OCI-LY3 (cell line): ENCODE results near the gene MS4A8.
"Not testable (repeated sequence)": the region's sequence is repeated elsewhere in the genome, so short reads cannot be mapped to it uniquely, and the experiment has no call there.

ENCODE experiments used
- H2AFZ ChIP-seq: fragments of 200-600, 300-600 bp; shearing (Covaris generic); 2 replicates; pipeline ENCODE4 v1.6.0; 2014; ENCODE audit warnings: antibody characterized with exemption, low read depth, low read length
- H3K27ac ChIP-seq: fragments of 200-600, 300-600 bp; sonication (generic); 2 replicates; pipeline ENCODE4 v1.5.1; 2014; ENCODE audit warnings: mild to moderate bottlenecking, low read length, moderate library complexity, mixed read lengths
- H3K27me3 ChIP-seq: fragments of 200-600, 300-600 bp; sonication (generic); 2 replicates; pipeline ENCODE4 v1.6.1; 2014; ENCODE audit warnings: low read depth, low read length, mixed read lengths
- H3K36me3 ChIP-seq: fragments of 200-600, 300-600 bp; sonication (generic); replicated peaks from 2 replicates; pipeline ENCODE3; 2014; ENCODE audit warnings: low read depth, low read length, mixed read lengths
- H3K4me1 ChIP-seq: fragments of 300-600, 200-600 bp; sonication (generic); 2 replicates; pipeline ENCODE4 v1.6.1; 2014; ENCODE audit warnings: low read length, mixed read lengths
- H3K4me2 ChIP-seq: fragments of 200-600, 300-600 bp; sonication (generic); 2 replicates; pipeline ENCODE4 v1.6.1; 2014; ENCODE audit warnings: low read length, mixed read lengths
- H3K4me3 ChIP-seq: fragments of 300-600, 200-600 bp; sonication (generic); 2 replicates; pipeline ENCODE4 v1.5.1; 2014; ENCODE audit warnings: antibody characterized with exemption, mild to moderate bottlenecking, low read length, moderate library complexity
- H3K79me2 ChIP-seq: fragments of 300-600, 200-600 bp; shearing (Covaris generic); 2 replicates; pipeline ENCODE4 v1.6.1; 2014; ENCODE audit warnings: mild to moderate bottlenecking, low read length, mixed read lengths
- H3K9ac ChIP-seq: fragments of 300-600, 200-600 bp; shearing (Covaris generic); 2 replicates; pipeline ENCODE4 v1.6.0; 2014; ENCODE audit warnings: mild to moderate bottlenecking, low read length, moderate library complexity
- H3K9me3 ChIP-seq: fragments of 200-600, 300-600 bp; shearing (Covaris generic); 2 replicates; pipeline ENCODE4 v1.6.1; 2014; ENCODE audit warnings: low read length, mixed read lengths; ENCODE audit not compliant: insufficient read depth
- H4K20me1 ChIP-seq: fragments of 200-600, 300-600 bp; sonication (generic); 2 replicates; pipeline ENCODE4 v1.6.1; 2016; ENCODE audit warnings: low read length, mixed read lengths; ENCODE audit not compliant: insufficient read depth
- CTCF ChIP-seq: fragments of 200-600, 300-600 bp; sonication (generic); IDR thresholded peaks from 2 replicates; pipeline ENCODE4 v1.5.1; 2014; ENCODE audit warnings: antibody characterized with exemption, low read length, low read depth
- EZH2phosphoT487 ChIP-seq: fragments of 200-600 bp; shearing (Covaris generic); IDR thresholded peaks from 2 replicates; pipeline ENCODE4 v1.6.1; 2018; ENCODE audit warnings: antibody characterized with exemption, mixed run types, low read depth

Gene MS4A8

GRCh38 chr11:60679879-60680278 is 19.5 kb upstream of the MS4A8 start:
- Histone ChIP-seq H3K79me2 (no peaks in the 10 kb centered on the region), H3K4me2 (no peak overlapping the region), H3K4me3 (no peak overlapping the region), H3K27me3 (no peaks in the 10 kb centered on the region), H3K9ac (no peak overlapping the region), H3K27ac (no peak overlapping the region), H3K36me3 (peaks cover 23% of the 10 kb centered on the region), H3K9me3 (peaks cover 42% of the 10 kb centered on the region), H2AFZ (no peak overlapping the region), H3K4me1 (peaks cover 16% of the 10 kb centered on the region), H4K20me1 (no peaks in the 10 kb centered on the region)
- TF ChIP-seq EZH2phosphoT487 = no peak
- no peak for TF ChIP-seq CTCF

GRCh38 chr11:60680455-60681119 is 18.8 kb upstream of the MS4A8 start:
- H3K4me1 ChIP-seq = peaks cover 17% of the 10 kb centered on the region
- H3K9ac ChIP-seq = no peak overlapping the region

GRCh38 chr11:60684541-60684848 is 14.9 kb upstream of the MS4A8 start:
- H3K27me3 ChIP-seq, H4K20me1 ChIP-seq, H3K79me2 ChIP-seq: not testable (repeated sequence)
- Histone ChIP-seq H3K27ac (peak overlapping the region; percentile 48), H2AFZ (peak overlapping the region; percentile 91), H3K4me1 (peaks cover 17% of the 10 kb centered on the region), H3K4me2 (peak overlapping the region; percentile 62), H3K9ac (peak overlapping the region; percentile 22; the same call in 1 of the 2 replicates), H3K4me3 (peak overlapping the region; percentile 41), H3K36me3 (peaks cover 23% of the 10 kb centered on the region), H3K9me3 (peaks cover 16% of the 10 kb centered on the region; the same call in 1 of the 2 replicates)

More at GRCh38 chr11:60680455-60681119, 18.8 kb upstream of the MS4A8 start:
- TF ChIP-seq CTCF (no peak), EZH2phosphoT487 (no peak)
- H3K4me3 ChIP-seq = no peak overlapping the region
- H3K27ac ChIP-seq = no peak overlapping the region
- no peak overlapping the region for H2AFZ ChIP-seq
- peaks cover 42% of the 10 kb centered on the region for H3K9me3 ChIP-seq
- H3K79me2 ChIP-seq = no peaks in the 10 kb centered on the region
- no peak overlapping the region for H3K4me2 ChIP-seq
- H4K20me1 ChIP-seq = no peaks in the 10 kb centered on the region
- H3K36me3 ChIP-seq = peaks cover 23% of the 10 kb centered on the region
- H3K27me3 ChIP-seq = no peaks in the 10 kb centered on the region

- no peaks in the 10 kb centered on the region for H3K79me2 ChIP-seq
- no peak overlapping the region for H3K4me2 ChIP-seq
- H3K27me3 ChIP-seq = no peaks in the 10 kb centered on the region
- no peaks in the 10 kb centered on the region for H3K4me1 ChIP-seq
- no peaks in the 10 kb centered on the region for H4K20me1 ChIP-seq
- H2AFZ ChIP-seq = no peak overlapping the region
- TF ChIP-seq EZH2phosphoT487 (no peak), CTCF (no peak)
- no peak overlapping the region for H3K9ac ChIP-seq
- H3K36me3 ChIP-seq = no peaks in the 10 kb centered on the region
- no peak overlapping the region for H3K27ac ChIP-seq
- H3K9me3 ChIP-seq = no peaks in the 10 kb centered on the region
- H3K4me3 ChIP-seq = no peak overlapping the region
Measured at GRCh38 chr11:60691661-60692060, 7.8 kb upstream of the MS4A8 start.
